Measurements from ENCODE around the gene TAOK1. TPM values are rescaled to one million over a fixed set of nuclear protein-coding genes. Genes with fewer than 3 reads are reported as not detected.

TAOK1 gene
- total and polyA plus RNA-seq, 10 of the 15 experiments (the other 5 are each of a cell fraction or from before 2014, with no cell fraction given) = 2.0 to 27.1 (median 11.8) TPM

GRCh38 chr17:29420128-29420527 is 30.0 kb downstream of the TAOK1 start:
- SMC1A ChIA-PET (ENCODE audit: uncharacterized antibody, unreplicated experiment) = no interaction called here
- Histone ChIP-seq H3K9me3 (replicated peaks; ENCODE audit: control insufficient read depth, insufficient read depth, low read length) (no peaks in the 10 kb centered on the region; the same call in 2 of the 3 replicates), H3K4me3 (no peak overlapping the region), H3K4me1 (ENCODE audit: control insufficient read depth, insufficient read depth, low read length) (no peaks in the 10 kb centered on the region), H2AFZ (ENCODE audit: control insufficient read depth, low read depth, low read length) (no peak overlapping the region), H3K36me3 (ENCODE audit: control insufficient read depth in 2 of 2, insufficient read depth in 2 of 2, low read length in 1 of 2) (peaks cover 0 to 10% of the 10 kb centered on the region in 2 experiments; a peak in 2 of 4 replicates), H4K20me1 (ENCODE audit: control insufficient read depth, insufficient read depth) (no peaks in the 10 kb centered on the region), H3K27ac (ENCODE audit: control insufficient read depth, insufficient read depth) (no peak overlapping the region), H3K79me2 (ENCODE audit: control insufficient read depth, insufficient read depth, low read length) (peaks cover 11% of the 10 kb centered on the region), H3K9ac (ENCODE audit: control insufficient read depth, insufficient read depth, low read length) (no peak overlapping the region), H3K4me2 (ENCODE audit: control insufficient read depth, insufficient read depth) (no peak overlapping the region), H3K27me3 (replicated peaks in 1 of 2; ENCODE audit: control insufficient read depth in 2 of 2, insufficient read depth in 2 of 2, low read length in 1 of 2) (no peaks in the 10 kb centered on the region)
- DNase-seq (ENCODE audit: low read depth, low spot score) (no peak), FAIRE-seq (no peak), ATAC-seq (no peak)
- intact Hi-C loops (cut with micrococcal nuclease; ENCODE audit: unreplicated experiment) = no loop called here
- RAD21 ChIA-PET (ENCODE audit: unreplicated experiment) = no interaction called here
- POLR2A ChIA-PET = interaction anchor here (0.6 kb wide), 1 partner anchor 23 kb away, joined by 4 read pairs; no protein-coding TSS in a partner anchor
- BruUV-seq (replicated peaks) = no TSS peak
- CTCF ChIA-PET = no interaction called here
- in situ Hi-C loops (cut with MboI) = no loop called here
- 80% methylated on average over 6 of the region's 6 CpGs for WGBS (ENCODE audit: insufficient coverage, insufficient replicate concordance, low lambda C conversion rate, missing lambda C conversion rate)
- TF ChIP-seq IRF5 (IDR thresholded peaks at IDR 0.05; ENCODE audit: borderline replicate concordance) = no peak
- no peak for TF ChIP-seq ZBTB40 (IDR thresholded peaks at IDR 0.05; ENCODE audit: borderline replicate concordance)
- TF ChIP-seq USF1 (IDR thresholded peaks at IDR 0.05; ENCODE audit: borderline replicate concordance, extremely low read length, insufficient read depth, low read depth, low read length) = no peak
- no peak for TF ChIP-seq HDAC6 (IDR thresholded peaks at IDR 0.05; ENCODE audit: unreplicated experiment)
- no peak for TF ChIP-seq ZNF687 (IDR thresholded peaks at IDR 0.05)
- TF ChIP-seq USF2 (IDR thresholded peaks at IDR 0.05; ENCODE audit: borderline replicate concordance, low read depth, low read length) = no peak
- TF ChIP-seq MXI1 (IDR thresholded peaks at IDR 0.05; ENCODE audit: low read depth, low read length) = no peak
- no peak for TF ChIP-seq CHD2 (IDR thresholded peaks at IDR 0.05; ENCODE audit: borderline replicate concordance, low read depth, low read length)
- no peak for TF ChIP-seq SREBF1 (IDR thresholded peaks at IDR 0.05; ENCODE audit: low read length)
- no peak for TF ChIP-seq ATF7 (IDR thresholded peaks at IDR 0.05; ENCODE audit: low read depth)
- TF ChIP-seq PKNOX1 (IDR thresholded peaks at IDR 0.05) = no peak

Measured in GM12878 (cell line).